HG03196 (cell line): ENCODE measurements around the gene TGIF2LX.
"Not testable (repeated sequence)": the region's sequence is repeated elsewhere in the genome, so short reads cannot be mapped to it uniquely, and the experiment has no call there.

Source experiments
- ATAC-seq: cut with Tn5 transposase; IDR thresholded peaks from one replicate; pipeline ENCODE4 v1.9.1; 2021; ENCODE audit not compliant: unreplicated experiment

The TGIF2LX gene

DNA sequence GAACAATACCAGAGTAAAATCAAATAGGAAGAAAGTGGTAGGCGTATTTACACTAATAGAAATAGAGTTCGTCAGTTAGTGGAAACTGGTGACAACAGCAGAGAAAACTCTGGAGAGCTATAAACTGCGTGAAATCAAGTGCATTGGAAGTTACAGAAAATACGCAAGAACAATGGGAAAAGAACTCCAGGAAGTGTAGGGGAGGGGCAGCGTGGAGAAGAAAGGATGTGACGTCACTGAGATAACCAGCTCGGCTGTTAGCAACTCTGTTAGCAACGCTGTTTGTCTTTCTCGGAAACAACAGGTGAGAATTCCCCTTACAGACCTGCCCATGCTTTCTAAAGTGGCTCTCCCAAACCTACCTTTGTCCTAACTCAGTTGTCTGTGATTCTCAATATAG is at the start of gene TGIF2LX:
TGIF2LX (plus strand) TSS at position 244 of the 400 bp plus-strand sequence. CDS start 178 bp downstream, outside the sequence.
- ATAC-seq = not testable (repeated sequence)

DNA sequence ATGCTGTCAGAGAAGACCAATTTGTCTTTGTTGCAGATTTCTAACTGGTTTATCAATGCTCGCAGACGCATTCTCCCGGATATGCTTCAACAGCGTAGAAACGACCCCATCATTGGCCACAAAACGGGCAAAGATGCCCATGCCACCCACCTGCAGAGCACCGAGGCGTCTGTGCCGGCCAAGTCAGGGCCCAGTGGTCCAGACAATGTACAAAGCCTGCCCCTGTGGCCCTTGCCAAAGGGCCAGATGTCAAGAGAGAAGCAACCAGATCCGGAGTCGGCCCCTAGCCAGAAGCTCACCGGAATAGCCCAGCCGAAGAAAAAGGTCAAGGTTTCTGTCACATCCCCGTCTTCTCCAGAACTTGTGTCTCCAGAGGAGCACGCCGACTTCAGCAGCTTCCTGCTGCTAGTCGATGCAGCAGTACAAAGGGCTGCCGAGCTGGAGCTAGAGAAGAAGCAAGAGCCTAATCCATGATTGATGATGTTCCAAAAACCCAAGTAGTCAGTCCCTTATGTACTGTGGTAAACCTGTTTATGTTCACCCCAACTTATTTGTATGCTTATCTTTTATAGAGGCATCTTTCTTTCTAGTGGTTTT is 728 bp downstream of the TGIF2LX start:
- ATAC-seq = not testable (repeated sequence)

DNA sequence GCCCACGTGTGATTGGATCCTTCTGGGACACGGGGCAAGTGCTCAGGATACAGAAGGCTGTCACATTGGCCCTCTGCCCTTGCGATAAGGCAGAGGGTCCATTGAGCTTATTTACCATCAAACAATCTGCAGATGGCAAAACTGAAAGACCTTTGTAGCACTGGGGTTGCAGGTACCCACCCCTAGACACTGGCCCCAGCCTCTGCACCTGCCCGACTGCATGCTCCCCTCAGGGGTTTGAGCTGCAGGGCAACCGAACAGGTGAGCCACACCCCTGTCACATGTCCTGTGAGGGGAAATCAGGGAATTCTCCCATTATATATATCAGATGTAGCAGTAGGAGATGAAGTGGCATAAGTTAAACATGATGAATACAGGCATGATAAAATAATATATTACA is 21.4 kb downstream of the TGIF2LX start:
- ATAC-seq = not testable (repeated sequence)

DNA sequence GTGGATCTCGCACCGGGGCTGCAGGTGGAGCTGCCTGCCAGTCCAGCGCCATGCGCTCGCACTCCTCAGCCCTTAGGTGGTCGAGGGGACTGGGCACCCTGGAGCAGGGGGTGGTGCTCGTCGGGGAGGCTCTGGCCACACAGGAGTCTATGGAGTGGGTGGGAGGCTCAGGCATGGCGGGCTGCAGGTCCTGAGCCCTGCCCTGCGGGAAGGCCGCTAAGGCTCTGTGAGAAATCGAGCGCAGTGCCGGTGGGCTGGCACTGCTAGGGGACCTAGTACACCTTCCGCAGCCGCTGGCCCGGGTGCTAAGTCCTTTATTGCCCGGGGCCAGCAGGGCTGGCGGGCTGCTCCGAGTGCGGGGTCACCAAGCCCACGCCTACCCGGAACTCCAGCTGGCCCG is 43.9 kb downstream of the TGIF2LX start:
- ATAC-seq = not testable (repeated sequence)
